Right atrium auricular region (tissue), 2 donors: ENCODE data around the gene NCAPH2. TPM values are rescaled to one million over a fixed set of nuclear protein-coding genes. Genes with fewer than 3 reads are reported as not detected.
A peak's percentile ranks its signal among the peaks of the same experiment; 100 is the strongest.

Experiments
- DNase-seq: peaks from one replicate; pipeline ENCODE4 v3.0.0-alpha.2; 2019; ENCODE audit warnings: low spot score
- H3K27ac ChIP-seq, 2 donors: fragments of 200-600 bp; sonication (generic); 1 replicate in 1 of 2; 2 replicates in 1 of 2; pipeline ENCODE4 v1.5.1; 2016 to 2019
- H3K27me3 ChIP-seq, 2 donors: fragments of 200-600 bp; sonication (generic); one replicate each; pipeline versions ENCODE4 v1.5.1 to v1.6.0; 2017 to 2019
- H3K36me3 ChIP-seq: fragments of 200-600 bp; sonication (generic); one replicate; pipeline ENCODE4 v1.5.1; 2016
- H3K4me1 ChIP-seq, 2 donors: fragments of 200-600 bp; sonication (generic); one replicate each; pipeline versions ENCODE4 v1.5.1 to v1.6.0; 2017 to 2019
- H3K4me3 ChIP-seq, 2 donors: fragments of 200-600 bp; sonication (generic); 1 replicate in 1 of 2; 2 replicates in 1 of 2; pipeline ENCODE4 v1.5.1; 2017 to 2019; ENCODE audit warnings: mild to moderate bottlenecking in 1 of 2, moderate library complexity in 1 of 2
- H3K9me3 ChIP-seq, 2 donors: fragments of 200-600 bp; sonication (generic); one replicate each; pipeline ENCODE4 v1.5.1; 2019
- total RNA-seq, 2 donors: library from RNA; depleted of rRNA; stranded (reverse); fragments of >200 nt; gene quantifications; one replicate each; pipeline ENCODE4 v1.1.0, GENCODE V29; 2016
- TF ChIP-seq, protein P1 (sequence below), 2 donors: fragments of 200-600 bp; sonication (generic); IDR thresholded peaks; one replicate each; pipeline ENCODE4 v1.5.1; 2019; ENCODE audit warnings: antibody characterized with exemption in 2 of 2

Gene NCAPH2
- total RNA-seq, 2 donors from 2014 or later = 19.5 to 33.4 TPM

DNA sequence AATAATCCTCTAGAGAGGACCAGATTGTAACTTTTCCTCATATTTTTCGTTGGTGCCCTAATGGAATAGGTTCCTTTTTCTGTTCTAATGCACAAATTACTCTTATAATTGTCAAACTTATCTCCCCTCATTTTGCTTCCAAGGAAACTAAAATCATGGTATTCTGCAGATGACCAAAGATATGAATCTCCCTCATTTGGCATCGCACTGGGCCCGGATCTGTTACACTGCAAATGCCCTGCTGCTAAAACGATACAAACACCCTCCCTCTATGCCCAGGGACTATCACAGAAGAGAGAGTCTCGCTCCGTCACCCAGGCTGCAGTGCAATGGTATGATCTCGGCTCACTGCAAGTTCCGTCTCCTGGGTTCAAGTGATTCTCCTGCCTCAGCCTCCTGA, 45.3 kb downstream of the NCAPH2 start:
- peaks cover 0 to 8% of the 10 kb centered on the region in 2 donors for H3K4me1 ChIP-seq
- DNase-seq = no peak
- H3K4me3 ChIP-seq = no peak overlapping the region
- H3K27me3 ChIP-seq = peaks cover 7 to 9% of the 10 kb centered on the region in 2 donors
- no peaks in the 10 kb centered on the region for H3K36me3 ChIP-seq
- TF ChIP-seq, protein P1, sequence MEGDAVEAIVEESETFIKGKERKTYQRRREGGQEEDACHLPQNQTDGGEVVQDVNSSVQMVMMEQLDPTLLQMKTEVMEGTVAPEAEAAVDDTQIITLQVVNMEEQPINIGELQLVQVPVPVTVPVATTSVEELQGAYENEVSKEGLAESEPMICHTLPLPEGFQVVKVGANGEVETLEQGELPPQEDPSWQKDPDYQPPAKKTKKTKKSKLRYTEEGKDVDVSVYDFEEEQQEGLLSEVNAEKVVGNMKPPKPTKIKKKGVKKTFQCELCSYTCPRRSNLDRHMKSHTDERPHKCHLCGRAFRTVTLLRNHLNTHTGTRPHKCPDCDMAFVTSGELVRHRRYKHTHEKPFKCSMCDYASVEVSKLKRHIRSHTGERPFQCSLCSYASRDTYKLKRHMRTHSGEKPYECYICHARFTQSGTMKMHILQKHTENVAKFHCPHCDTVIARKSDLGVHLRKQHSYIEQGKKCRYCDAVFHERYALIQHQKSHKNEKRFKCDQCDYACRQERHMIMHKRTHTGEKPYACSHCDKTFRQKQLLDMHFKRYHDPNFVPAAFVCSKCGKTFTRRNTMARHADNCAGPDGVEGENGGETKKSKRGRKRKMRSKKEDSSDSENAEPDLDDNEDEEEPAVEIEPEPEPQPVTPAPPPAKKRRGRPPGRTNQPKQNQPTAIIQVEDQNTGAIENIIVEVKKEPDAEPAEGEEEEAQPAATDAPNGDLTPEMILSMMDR (IDR thresholded peaks at IDR 0.05) = no peak
- no peak overlapping the region for H3K27ac ChIP-seq
- no peaks in the 10 kb centered on the region for H3K9me3 ChIP-seq

DNA sequence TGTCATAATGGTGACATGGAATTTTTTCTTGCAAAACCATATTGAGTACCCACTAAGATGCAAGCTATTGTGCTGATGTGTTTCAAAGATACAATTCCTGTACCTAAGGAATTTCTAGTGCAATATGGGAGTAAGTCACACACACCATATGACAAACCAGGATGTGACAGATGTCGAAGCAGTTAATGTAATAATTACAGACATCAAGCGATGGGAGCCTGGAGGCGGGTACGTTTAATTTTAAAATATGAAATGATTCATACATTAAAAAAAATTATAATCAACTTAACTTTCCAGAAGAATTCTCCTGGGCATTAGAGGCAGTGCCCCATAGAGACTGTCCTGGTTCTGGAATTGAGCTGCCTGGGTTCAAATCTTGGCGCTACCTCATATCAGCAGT, 48.7 kb downstream of the NCAPH2 start:
- no peaks in the 10 kb centered on the region for H3K36me3 ChIP-seq
- H3K27ac ChIP-seq = no peak overlapping the region
- H3K27me3 ChIP-seq = no peaks in the 10 kb centered on the region
- H3K4me3 ChIP-seq = no peak overlapping the region
- H3K9me3 ChIP-seq = no peaks in the 10 kb centered on the region
- DNase-seq = no peak
- TF ChIP-seq, protein P1 (IDR thresholded peaks at IDR 0.05) = no peak
- H3K4me1 ChIP-seq = no peaks in the 10 kb centered on the region

DNA sequence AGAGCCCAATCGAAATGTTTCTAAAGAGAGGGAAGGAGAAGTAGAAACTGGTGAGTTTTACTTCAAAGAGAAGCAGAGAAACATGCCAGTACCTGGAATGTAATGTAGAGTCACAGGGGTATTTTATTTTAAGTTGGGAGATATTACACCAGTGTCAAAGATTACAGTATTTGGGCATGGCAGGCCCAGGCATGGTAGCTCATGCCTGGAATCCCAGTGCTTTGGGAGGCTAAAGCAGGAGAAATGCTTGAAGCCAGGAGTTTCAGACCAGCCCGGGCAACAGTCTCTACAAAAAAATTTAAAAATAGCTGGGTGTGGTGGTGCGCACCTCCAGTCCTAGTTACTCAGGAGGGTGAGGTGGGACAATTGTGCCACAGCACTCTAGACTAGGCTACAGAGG, 52.0 kb downstream of the NCAPH2 start:
- no peak for DNase-seq
- H3K27ac ChIP-seq = no peak overlapping the region
- H3K27me3 ChIP-seq = no peaks in the 10 kb centered on the region
- TF ChIP-seq, protein P1 (IDR thresholded peaks at IDR 0.05) = no peak
- H3K9me3 ChIP-seq = no peaks in the 10 kb centered on the region
- no peaks in the 10 kb centered on the region for H3K36me3 ChIP-seq
- peaks cover 0 to 10% of the 10 kb centered on the region in 2 donors for H3K4me1 ChIP-seq
- H3K4me3 ChIP-seq = no peak overlapping the region

DNA sequence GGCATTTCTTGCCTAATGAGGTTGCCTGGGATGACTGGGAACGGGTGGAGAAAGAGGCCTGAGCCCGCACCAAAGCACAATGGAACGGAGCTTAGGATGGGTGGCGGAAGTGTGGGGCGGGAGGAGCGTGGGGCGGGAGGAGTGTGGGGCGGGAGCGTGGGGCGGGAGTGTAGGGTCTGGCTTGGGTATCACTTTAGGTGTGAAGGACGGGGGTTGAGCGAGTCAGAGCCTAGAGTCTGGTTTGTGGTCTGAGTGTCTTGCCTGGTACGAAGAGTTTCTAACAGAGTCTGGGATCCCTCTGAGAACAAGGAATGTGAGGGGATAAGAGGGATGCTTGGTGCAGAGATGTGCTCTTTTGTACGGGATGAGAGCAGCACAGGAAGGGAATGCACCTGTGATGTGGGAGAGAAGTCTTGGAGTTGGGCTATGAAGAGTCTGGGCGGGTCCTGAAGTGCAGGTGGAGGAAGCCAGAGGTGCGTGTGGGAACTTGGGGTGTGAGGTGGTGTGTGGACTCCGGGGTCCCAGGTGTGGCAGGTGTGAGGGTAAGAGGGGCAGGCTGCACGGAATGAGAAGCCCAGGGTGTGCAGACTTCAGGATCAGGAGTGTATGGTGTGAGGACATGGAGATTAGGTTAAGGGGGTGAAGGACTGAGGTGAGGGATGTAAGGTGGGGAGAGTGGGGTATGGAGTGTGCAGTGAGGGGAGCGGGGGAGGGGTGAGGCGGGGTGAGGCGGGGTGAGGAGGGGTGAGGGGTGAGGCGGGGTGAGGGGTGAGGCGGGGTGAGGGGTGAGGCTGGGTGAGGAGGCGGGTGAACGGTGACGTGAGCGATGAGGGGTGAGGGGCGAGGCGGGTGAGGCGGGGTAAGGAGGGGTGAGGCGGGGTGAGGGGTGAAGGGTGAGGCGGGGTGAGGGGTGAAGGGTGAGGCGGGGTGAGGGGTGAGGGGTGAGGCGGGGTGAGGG, 53.7 kb downstream of the NCAPH2 start:
- Histone ChIP-seq H3K27ac (no peak overlapping the region), H3K4me1 (peaks cover 0 to 10% of the 10 kb centered on the region in 2 donors), H3K36me3 (no peaks in the 10 kb centered on the region), H3K4me3 (no peak overlapping the region), H3K9me3 (no peaks in the 10 kb centered on the region), H3K27me3 (no peaks in the 10 kb centered on the region)
- TF ChIP-seq, protein P1 (IDR thresholded peaks at IDR 0.05) = no peak
- DNase-seq = no peak

DNA sequence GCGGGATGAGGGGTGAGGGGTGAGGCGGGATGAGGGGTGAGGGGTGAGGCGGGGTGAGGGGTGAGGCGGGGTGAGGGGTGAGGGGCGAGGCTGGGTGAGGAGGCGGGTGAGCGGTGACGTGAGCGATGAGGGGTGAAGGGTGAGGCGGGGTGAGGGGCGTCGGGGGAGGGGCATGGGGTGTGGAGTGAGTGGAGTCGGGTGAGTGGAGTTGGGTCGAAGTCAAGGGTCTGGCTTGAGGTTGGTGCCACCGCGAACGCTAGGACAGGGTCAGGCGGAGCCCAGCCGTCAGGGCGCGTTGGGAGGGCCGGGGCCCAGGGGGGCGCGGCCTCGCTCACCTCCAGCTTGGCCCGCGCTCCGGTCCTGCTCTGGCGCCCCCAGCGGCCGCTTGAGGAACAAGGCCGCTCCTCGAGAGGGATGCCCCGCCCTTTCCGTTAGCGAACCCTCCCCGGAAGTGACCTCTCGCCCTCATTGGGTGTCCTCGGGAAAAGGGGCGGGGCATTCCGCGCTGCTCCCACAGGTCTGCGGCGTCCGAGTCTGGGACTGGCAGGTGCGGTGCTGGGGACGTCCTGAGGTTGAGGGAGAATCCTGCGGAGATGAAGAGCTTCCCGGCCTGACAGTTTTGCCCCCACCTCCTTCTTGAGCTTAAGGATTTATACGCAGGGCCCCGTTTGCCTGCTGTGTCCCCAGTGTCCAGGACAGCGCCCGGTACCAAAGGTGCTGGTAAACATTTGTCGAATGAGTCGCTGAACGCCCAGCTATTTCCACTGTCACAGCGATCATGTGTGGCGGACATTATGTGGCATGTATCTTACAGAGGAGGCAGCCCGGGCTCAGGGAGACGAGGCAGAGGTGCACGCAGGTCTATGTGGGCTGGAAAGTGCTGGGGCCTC, 54.7 kb downstream of the NCAPH2 start, which contains the start of gene SYCE3:
Gene SYCE3, minus strand, starts transcription at position 397 of the 890 bp plus-strand sequence. CDS start 6,514 bp downstream, outside the sequence.
- Histone ChIP-seq H3K27ac (peak within 1 kb of the TSS; percentile 79 to 89), H3K4me3 (peak within 1 kb of the TSS; percentile 49 to 64), H3K36me3 (peaks cover 6% of the 10 kb centered on the region), H3K9me3 (no peaks in the 10 kb centered on the region), H3K4me1 (peaks cover 0 to 10% of the 10 kb centered on the region in 2 donors), H3K27me3 (no peaks in the 10 kb centered on the region)
- TF ChIP-seq, protein P1 (IDR thresholded peaks at IDR 0.05) = peak; percentile 95 to 98
- DNase-seq = peak; percentile 96
